Measurements from ENCODE around the gene ALDH1A1. TPM values are rescaled to one million over a fixed set of nuclear protein-coding genes. Genes with fewer than 3 reads are reported as not detected.

The ALDH1A1 gene
- polyA plus RNA-seq, 3 donors: 28.6 to 117 (median 105) TPM

- H3K27ac ChIP-seq (ENCODE audit: low read depth in 1 of 2, low read length in 2 of 2): no peak overlapping the region
These were observed 16.6 kb downstream of the ALDH1A1 start for GRCh38 chr9:72936266-72936665.

DNA sequence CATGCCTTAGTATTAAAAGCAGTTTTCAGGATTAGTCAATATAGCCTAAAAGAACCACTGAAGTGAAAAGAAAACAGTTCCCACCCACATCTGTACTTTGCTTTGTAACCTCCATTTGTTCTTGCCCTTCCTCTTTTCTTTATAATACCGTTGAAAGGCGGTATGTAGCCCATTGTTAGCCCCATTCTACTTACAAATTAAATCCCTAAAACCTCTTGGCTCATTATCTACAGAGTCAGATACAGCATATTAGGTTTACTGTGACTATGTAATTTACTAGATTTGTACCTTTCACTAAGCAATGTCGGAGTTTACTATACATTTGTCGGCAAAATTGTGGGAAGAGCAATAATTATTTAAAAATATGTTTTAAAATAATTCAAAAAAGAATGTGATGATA, 17.3 kb downstream of the ALDH1A1 start:
- Histone ChIP-seq H3K9me3 (replicated peaks in 1 of 2; ENCODE audit: control insufficient read depth in 1 of 2, insufficient read depth in 1 of 2, low read length in 2 of 2) (no peaks in the 10 kb centered on the region), H4K20me1 (ENCODE audit: insufficient read depth, low read length) (peaks cover 7% of the 10 kb centered on the region), H3K4me2 (replicated peaks; ENCODE audit: extremely low read depth, low read length, poor library complexity, severe bottlenecking) (no peak overlapping the region), H3K27me3 (ENCODE audit: control insufficient read depth in 2 of 2, insufficient read depth in 2 of 2, low read length in 2 of 2) (no peaks in the 10 kb centered on the region), H2AFZ (ENCODE audit: insufficient read depth, low read depth, low read length, poor library complexity, severe bottlenecking) (no peak overlapping the region), H3K4me3 (replicated peaks in 1 of 3; ENCODE audit: low read depth in 2 of 3, low read length in 3 of 3) (no peak overlapping the region), H3K79me2 (ENCODE audit: insufficient read depth, low read length) (no peaks in the 10 kb centered on the region), H3K36me3 (replicated peaks in 1 of 2; ENCODE audit: control insufficient read depth in 1 of 2, insufficient read depth in 2 of 2, low read length in 2 of 2) (peaks cover 0 to 6% of the 10 kb centered on the region in 2 donors), H3K4me1 (ENCODE audit: control insufficient read depth in 1 of 2, insufficient read depth in 2 of 2, low read length in 2 of 2) (no peaks in the 10 kb centered on the region), H3K27ac (ENCODE audit: low read depth in 1 of 2, low read length in 2 of 2) (no peak overlapping the region), H3K9ac (ENCODE audit: insufficient read depth, low read length, poor library complexity, severe bottlenecking) (no peak overlapping the region)
- no peak overlapping the region for H3K4me3 Mint-ChIP-seq
- H3K36me3 Mint-ChIP-seq: peaks cover 13 to 33% of the 10 kb centered on the region in 2 donors
- H3K27ac Mint-ChIP-seq: peak overlapping the region in 1 of 7 donors; percentile 37
- WGBS (ENCODE audit: insufficient coverage): no CpG with 5 or more reads among the region's 4 CpGs
- no peak for DNase-seq
- no peaks in the 10 kb centered on the region for H3K4me1 Mint-ChIP-seq
- peaks cover 0 to 3% (median 0%) of the 10 kb centered on the region in 7 donors for H3K9me3 Mint-ChIP-seq
- no peak for TF ChIP-seq CTCF (IDR thresholded peaks at IDR 0.05)
- intact Hi-C loops (cut with micrococcal nuclease): no loop called here
- peaks cover 0 to 2% (median 0%) of the 10 kb centered on the region in 3 donors for H3K27me3 Mint-ChIP-seq (ENCODE audit: low read depth in 3 of 3)

More at GRCh38 chr9:72936266-72936665, 16.6 kb downstream of the ALDH1A1 start:
- H3K27me3 ChIP-seq (ENCODE audit: control insufficient read depth in 2 of 2, insufficient read depth in 2 of 2, low read length in 2 of 2): no peaks in the 10 kb centered on the region
- no peaks in the 10 kb centered on the region for H3K9me3 ChIP-seq (replicated peaks in 1 of 2; ENCODE audit: control insufficient read depth in 1 of 2, insufficient read depth in 1 of 2, low read length in 2 of 2)
- no peaks in the 10 kb centered on the region for H3K4me1 ChIP-seq (ENCODE audit: control insufficient read depth in 1 of 2, insufficient read depth in 2 of 2, low read length in 2 of 2)
- H3K4me1 Mint-ChIP-seq: no peaks in the 10 kb centered on the region
- H3K4me3 ChIP-seq (replicated peaks in 1 of 3; ENCODE audit: low read depth in 2 of 3, low read length in 3 of 3): no peak overlapping the region
- no peak overlapping the region for H3K4me3 Mint-ChIP-seq
- peaks cover 0 to 4% of the 10 kb centered on the region in 2 donors for H3K36me3 ChIP-seq (replicated peaks in 1 of 2; ENCODE audit: control insufficient read depth in 1 of 2, insufficient read depth in 2 of 2, low read length in 2 of 2)
- peaks cover 10 to 27% of the 10 kb centered on the region in 2 donors for H3K36me3 Mint-ChIP-seq
- WGBS (ENCODE audit: insufficient coverage): no CpG with 5 or more reads among the region's 2 CpGs
- no peak for TF ChIP-seq CTCF (IDR thresholded peaks at IDR 0.05)
- H3K9me3 Mint-ChIP-seq: peaks cover 0 to 3% (median 0%) of the 10 kb centered on the region in 7 donors
- intact Hi-C loops (cut with micrococcal nuclease): no loop called here
- no peak overlapping the region for H2AFZ ChIP-seq (ENCODE audit: insufficient read depth, low read depth, low read length, poor library complexity, severe bottlenecking)
- no peak overlapping the region for H3K27ac Mint-ChIP-seq
- H4K20me1 ChIP-seq (ENCODE audit: insufficient read depth, low read length): peaks cover 7% of the 10 kb centered on the region
- no peaks in the 10 kb centered on the region for H3K79me2 ChIP-seq (ENCODE audit: insufficient read depth, low read length)
- no peak overlapping the region for H3K4me2 ChIP-seq (replicated peaks; ENCODE audit: extremely low read depth, low read length, poor library complexity, severe bottlenecking)
- H3K9ac ChIP-seq (ENCODE audit: insufficient read depth, low read length, poor library complexity, severe bottlenecking): no peak overlapping the region
- DNase-seq: no peak
- peaks cover 0 to 2% (median 0%) of the 10 kb centered on the region in 3 donors for H3K27me3 Mint-ChIP-seq (ENCODE audit: low read depth in 3 of 3)

All from CD14-positive monocyte (primary cell).